GM18867 (cell line): ENCODE results near the gene ZNF708.
"Not testable (repeated sequence)": the region's sequence is repeated elsewhere in the genome, so short reads cannot be mapped to it uniquely, and the experiment has no call there.

ENCODE experiments used
- ATAC-seq: cut with Tn5 transposase; IDR thresholded peaks from one replicate; pipeline ENCODE4 v1.9.1; 2021; ENCODE audit warnings: mild to moderate bottlenecking, moderate library complexity; ENCODE audit not compliant: unreplicated experiment

Gene ZNF708

DNA sequence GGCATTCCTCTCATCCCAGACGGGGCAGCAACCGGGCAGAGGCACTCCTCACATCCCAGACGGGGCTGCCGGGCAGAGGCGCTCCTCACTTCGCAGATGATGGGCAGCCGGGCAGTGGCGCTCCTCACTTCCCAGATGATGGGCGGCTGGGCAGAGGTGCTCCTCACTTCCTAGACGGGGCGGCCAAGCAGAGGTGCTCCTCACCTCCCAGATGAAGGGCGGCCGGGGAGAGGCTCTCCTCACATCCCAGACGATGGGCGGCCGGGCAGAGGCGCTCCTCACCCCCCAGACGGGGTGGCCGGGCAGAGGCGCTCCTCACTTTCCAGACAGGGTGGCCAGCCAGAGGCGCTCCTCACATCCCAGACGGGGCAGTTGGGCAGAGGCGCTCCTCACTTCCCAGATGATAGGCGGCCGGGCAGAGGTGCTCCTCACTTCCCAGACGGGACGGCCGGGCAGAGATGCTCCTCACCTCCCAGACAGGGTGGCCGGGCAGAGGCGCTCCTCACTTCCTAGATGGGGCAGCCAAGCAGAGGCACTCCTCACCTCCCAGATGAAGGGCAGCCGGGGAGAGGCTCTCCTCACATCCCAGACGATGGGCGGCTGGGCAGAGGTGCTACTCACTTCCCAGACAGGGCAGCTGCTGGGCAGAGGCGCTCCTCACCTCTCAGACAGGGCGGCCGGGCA lies 68.9 kb downstream of the ZNF708 start:
- no peak for ATAC-seq

DNA sequence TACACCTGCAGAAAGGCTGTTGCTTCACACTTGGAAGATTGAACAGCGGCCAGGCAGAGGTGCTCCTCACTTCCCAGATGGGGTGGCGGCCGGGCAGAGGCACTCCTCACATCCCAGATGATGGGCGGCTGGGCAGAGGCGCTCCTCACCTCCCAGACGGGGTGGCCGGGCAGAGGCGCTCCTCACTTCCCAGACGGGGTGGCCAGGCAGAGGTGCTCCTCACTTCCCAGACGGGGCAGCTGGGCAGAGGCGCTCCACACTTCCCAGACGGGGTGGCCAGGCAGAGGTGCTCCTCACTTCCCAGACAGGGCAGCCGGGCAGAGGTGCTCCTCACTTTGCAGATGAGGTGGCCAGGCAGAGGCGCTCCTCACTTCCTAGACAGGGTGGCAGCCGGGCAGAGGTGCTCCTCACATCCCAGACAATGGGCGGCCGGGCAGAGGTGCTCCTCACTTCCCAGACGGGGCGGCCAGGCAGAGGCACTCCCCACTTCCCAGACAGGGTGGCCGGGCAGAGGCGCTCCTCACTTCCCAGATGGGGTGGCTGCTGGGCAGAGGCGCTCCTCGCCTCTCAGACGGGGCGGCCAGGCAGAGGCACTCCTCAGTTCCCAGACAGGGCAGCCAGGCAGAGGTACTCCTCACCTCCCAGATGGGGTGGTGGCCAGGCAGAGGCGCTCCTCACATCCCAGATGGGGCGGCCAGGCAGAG lies 69.6 kb downstream of the ZNF708 start:
- ATAC-seq: not testable (repeated sequence)

DNA sequence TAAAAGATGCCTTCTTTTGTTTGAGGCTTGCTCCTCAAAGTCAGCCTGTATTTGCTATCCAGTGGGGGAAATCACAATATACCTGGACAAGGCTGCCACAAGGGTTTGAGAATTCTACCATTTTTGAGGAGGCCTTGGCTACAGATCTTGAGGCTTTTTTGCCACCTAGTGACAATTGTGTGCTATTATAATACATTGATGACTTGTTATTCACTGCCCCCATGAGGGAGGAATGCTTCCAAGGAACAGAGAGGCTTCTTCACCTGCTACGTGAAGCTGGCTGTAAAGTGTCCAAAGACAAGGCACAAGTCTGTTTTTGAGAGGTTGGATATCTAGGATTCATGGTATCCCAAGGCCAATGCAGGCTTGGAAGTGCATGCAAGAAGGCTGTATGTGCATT lies 72.5 kb downstream of the ZNF708 start:
- ATAC-seq: no peak
